G401 (cell line): ENCODE measurements around the gene ATP13A3. TPM values are rescaled to one million over a fixed set of nuclear protein-coding genes. Genes with fewer than 3 reads are reported as not detected.

Experiments used
- DNase-seq: peaks from one replicate; pipeline ENCODE4 v3.0.0-alpha.2; 2015; ENCODE audit warnings: low spot score
- in situ Hi-C: cut with HindIII; loops from 2 replicates; pipeline ENCODE4 v1.10.0; 2016; ENCODE audit warnings: low sequenced_read_pairs, mixed read lengths
- total RNA-seq: library from RNA; depleted of rRNA; stranded (reverse); fragments of >200 nt; shearing (Covaris generic); gene quantifications from 2 replicates; pipeline ENCODE4 v1.2.3, GENCODE V29; 2014

ATP13A3 gene
- total RNA-seq, 1 experiment from 2014 or later: 60.2 TPM

- in situ Hi-C loops: no loop called here
- no peak for DNase-seq
Measured at GRCh38 chr3:194401868-194402329, 84.9 kb downstream of the ATP13A3 start.

GRCh38 chr3:194401346-194401745 lies 85.5 kb downstream of the ATP13A3 start:
- in situ Hi-C loops: no loop called here
- DNase-seq: no peak

GRCh38 chr3:194399874-194400411 lies 86.9 kb downstream of the ATP13A3 start:
- no peak for DNase-seq
- in situ Hi-C loops: no loop called here

GRCh38 chr3:194399166-194399565 lies 87.6 kb downstream of the ATP13A3 start, which contains the start of gene GP5:
GP5 (minus strand) TSS chr3:194399266; CDS start chr3:194398282, 984 bp downstream.
- in situ Hi-C loops: no loop called here
- DNase-seq: no peak

GRCh38 chr3:194397757-194398312 lies 89.0 kb downstream of the ATP13A3 start:
- DNase-seq: no peak
- in situ Hi-C loops: no loop called here

- no peak for DNase-seq
- in situ Hi-C loops: no loop called here
Measured at GRCh38 chr3:194396859-194397756, 89.7 kb downstream of the ATP13A3 start.

GRCh38 chr3:194396539-194396858 lies 90.3 kb downstream of the ATP13A3 start:
- in situ Hi-C loops: no loop called here
- DNase-seq: no peak

- in situ Hi-C loops: no loop called here
- no peak for DNase-seq
Measured at GRCh38 chr3:194395778-194396538, 90.8 kb downstream of the ATP13A3 start.

- in situ Hi-C loops: no loop called here
- DNase-seq: no peak
Measured at GRCh38 chr3:194395212-194395611, 91.6 kb downstream of the ATP13A3 start.

- no peak for DNase-seq
- in situ Hi-C loops: no loop called here
Measured at GRCh38 chr3:194392576-194392975, 94.2 kb downstream of the ATP13A3 start.

GRCh38 chr3:194390835-194391234 lies 96.0 kb downstream of the ATP13A3 start:
- in situ Hi-C loops: no loop called here
- DNase-seq: no peak

GRCh38 chr3:194389269-194389668 lies 97.5 kb downstream of the ATP13A3 start:
- DNase-seq: no peak
- in situ Hi-C loops: no loop called here

- DNase-seq: no peak
- in situ Hi-C loops: no loop called here
Measured at GRCh38 chr3:194387926-194388418, 98.8 kb downstream of the ATP13A3 start.

- DNase-seq: no peak
- in situ Hi-C loops: no loop called here
Measured at GRCh38 chr3:194387276-194387675, 99.5 kb downstream of the ATP13A3 start.

GRCh38 chr3:194386648-194387047 lies 100.2 kb downstream of the ATP13A3 start:
- in situ Hi-C loops: no loop called here

GRCh38 chr3:194386066-194386465 lies 100.7 kb downstream of the ATP13A3 start:
- no peak for DNase-seq
- in situ Hi-C loops: no loop called here

More at GRCh38 chr3:194386648-194387047, 100.2 kb downstream of the ATP13A3 start:
- DNase-seq: no peak

- DNase-seq: no peak
- in situ Hi-C loops: no loop called here
Measured at GRCh38 chr3:194384569-194385001, 102.2 kb downstream of the ATP13A3 start.

GRCh38 chr3:194384156-194384555 lies 102.6 kb downstream of the ATP13A3 start:
- in situ Hi-C loops: no loop called here
- DNase-seq: no peak

GRCh38 chr3:194383276-194383940 lies 103.4 kb downstream of the ATP13A3 start:
- DNase-seq: no peak
- in situ Hi-C loops: no loop called here
